Activated CD8-positive, alpha-beta memory T cell treated with anti-CD3 and anti-CD28 coated beads, Interleukin-2, amount 50 U/mL, for 48 hours (primary cell): ENCODE results near the gene RAB8B.

ENCODE experiments used
- DNase-seq: peaks from one replicate; pipeline ENCODE4 v3.0.0-alpha.2; 2020

The RAB8B gene

GRCh38 chr15:63277038-63277892, 87.9 kb downstream of the RAB8B start, which contains the start of gene APH1B:
TSS of gene APH1B (plus strand) at chr15:63277605. CDS start at chr15:63277624, 19 bp downstream.
- peak; percentile 84 for DNase-seq

- DNase-seq: no peak
Observed at GRCh38 chr15:63277893-63278456, 88.6 kb downstream of the RAB8B start.

- no peak for DNase-seq
Observed at GRCh38 chr15:63283126-63283525, 93.7 kb downstream of the RAB8B start.

- DNase-seq: no peak
Observed at GRCh38 chr15:63284335-63284734, 94.9 kb downstream of the RAB8B start.

GRCh38 chr15:63287109-63287508, 97.7 kb downstream of the RAB8B start:
- DNase-seq: no peak

- DNase-seq: no peak
Observed at GRCh38 chr15:63288342-63288741, 98.9 kb downstream of the RAB8B start.

- DNase-seq: no peak
Observed at GRCh38 chr15:63288778-63289378, 99.5 kb downstream of the RAB8B start.

GRCh38 chr15:63291507-63291906, 102.1 kb downstream of the RAB8B start:
- no peak for DNase-seq

- no peak for DNase-seq
Observed at GRCh38 chr15:63292241-63292640, 102.8 kb downstream of the RAB8B start.

GRCh38 chr15:63292771-63293170, 103.4 kb downstream of the RAB8B start:
- DNase-seq: no peak

- DNase-seq: no peak
Observed at GRCh38 chr15:63294359-63294758, 105.0 kb downstream of the RAB8B start.

GRCh38 chr15:63295341-63295740, 105.9 kb downstream of the RAB8B start:
- DNase-seq: no peak

- no peak for DNase-seq
Observed at GRCh38 chr15:63296195-63296594, 106.8 kb downstream of the RAB8B start.

- DNase-seq: no peak
Observed at GRCh38 chr15:63299943-63300575, 110.7 kb downstream of the RAB8B start.

GRCh38 chr15:63301088-63301487, 111.7 kb downstream of the RAB8B start:
- DNase-seq: no peak

GRCh38 chr15:63305260-63305659, 115.9 kb downstream of the RAB8B start:
- DNase-seq: no peak

- no peak for DNase-seq
Observed at GRCh38 chr15:63306492-63307073, 117.2 kb downstream of the RAB8B start.

- no peak for DNase-seq
Observed at GRCh38 chr15:63308491-63308890, 119.1 kb downstream of the RAB8B start.

GRCh38 chr15:63308947-63309346, 119.5 kb downstream of the RAB8B start:
- DNase-seq: no peak

- DNase-seq: no peak
Observed at GRCh38 chr15:63310646-63311045, 121.2 kb downstream of the RAB8B start.

GRCh38 chr15:63312286-63312685, 122.9 kb downstream of the RAB8B start:
- DNase-seq: no peak

GRCh38 chr15:63313825-63314224, 124.4 kb downstream of the RAB8B start:
- no peak for DNase-seq

- no peak for DNase-seq
Observed at GRCh38 chr15:63314409-63314808, 125.0 kb downstream of the RAB8B start.
